Progenitor cell of endocrine pancreas (in vitro differentiated cells): ENCODE data around the gene DNAJB1. TPM values are rescaled to one million over a fixed set of nuclear protein-coding genes. Genes with fewer than 3 reads are reported as not detected.

Experiments used
- DNase-seq: peaks from one replicate; pipeline ENCODE4 v3.0.0; 2021; ENCODE audit warnings: low spot score; ENCODE audit not compliant: unreplicated experiment
- H3K27ac Mint-ChIP-seq: 2 replicates; pipeline ENCODE4 v1.8.0; 2021; ENCODE audit warnings: mild to moderate bottlenecking, moderate library complexity, mixed read lengths
- H3K27me3 Mint-ChIP-seq: 2 replicates; pipeline ENCODE4 v1.8.0; 2021; ENCODE audit warnings: mixed read lengths
- H3K36me3 Mint-ChIP-seq: 2 replicates; pipeline ENCODE4 v1.8.0; 2022; ENCODE audit warnings: mixed read lengths; ENCODE audit not compliant: insufficient read depth
- H3K4me1 Mint-ChIP-seq: 2 replicates; pipeline ENCODE4 v1.8.0; 2021; ENCODE audit warnings: low read depth, mixed read lengths
- H3K4me3 Mint-ChIP-seq: 2 replicates; pipeline ENCODE4 v1.8.0; 2021; ENCODE audit warnings: low read depth, mild to moderate bottlenecking, moderate library complexity, mixed read lengths
- H3K9me3 Mint-ChIP-seq: 2 replicates; pipeline ENCODE4 v1.8.0; 2021; ENCODE audit warnings: low read depth, mixed read lengths
- total RNA-seq: library from RNA; stranded (reverse); gene quantifications from 2 replicates; pipeline ENCODE4 v1.2.1, GENCODE V29; 2021
- TF ChIP-seq, protein P1 (sequence below): fragments of 200-600 bp; sonication (generic); IDR thresholded peaks from one replicate; pipeline ENCODE4 v1.5.0; 2021; ENCODE audit warnings: antibody characterized with exemption, mild to moderate bottlenecking; ENCODE audit not compliant: unreplicated experiment

The DNAJB1 gene
- total RNA-seq, 1 donor from 2014 or later: 97.0 TPM

DNA sequence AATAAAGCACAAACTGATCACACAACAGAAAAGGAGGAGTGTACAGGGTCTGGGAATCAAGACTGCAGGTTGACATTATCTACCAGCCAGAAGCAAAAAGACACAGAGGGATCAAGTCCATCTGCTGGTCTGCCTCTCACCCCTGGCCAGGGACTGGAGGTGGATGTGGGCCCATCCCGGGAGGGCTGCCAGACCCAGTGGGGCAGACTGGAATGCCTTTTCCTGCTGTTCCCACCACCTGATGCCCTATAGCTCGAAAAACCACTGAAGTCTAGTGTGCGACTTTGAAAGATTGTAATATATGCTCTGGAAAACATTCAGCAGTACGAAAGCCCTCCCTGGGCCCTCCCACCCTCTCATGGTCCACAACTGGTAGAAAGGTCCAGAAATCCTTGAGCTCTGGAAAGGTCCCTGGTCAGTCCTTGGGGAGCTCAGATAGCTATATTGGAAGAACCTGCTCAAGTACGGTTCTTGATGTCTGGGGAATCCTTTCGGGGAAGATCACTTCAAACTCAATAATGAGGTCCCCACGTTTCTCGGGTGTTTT is 2.6 kb downstream of the DNAJB1 start:
- DNase-seq: no peak
- Mint-ChIP-seq H3K4me3 (peak overlapping the region; percentile 91), H3K9me3 (no peaks in the 10 kb centered on the region), H3K27me3 (no peaks in the 10 kb centered on the region), H3K36me3 (peaks cover 20% of the 10 kb centered on the region), H3K27ac (peak overlapping the region; percentile 38), H3K4me1 (peaks cover 32% of the 10 kb centered on the region)
- TF ChIP-seq, protein P1, sequence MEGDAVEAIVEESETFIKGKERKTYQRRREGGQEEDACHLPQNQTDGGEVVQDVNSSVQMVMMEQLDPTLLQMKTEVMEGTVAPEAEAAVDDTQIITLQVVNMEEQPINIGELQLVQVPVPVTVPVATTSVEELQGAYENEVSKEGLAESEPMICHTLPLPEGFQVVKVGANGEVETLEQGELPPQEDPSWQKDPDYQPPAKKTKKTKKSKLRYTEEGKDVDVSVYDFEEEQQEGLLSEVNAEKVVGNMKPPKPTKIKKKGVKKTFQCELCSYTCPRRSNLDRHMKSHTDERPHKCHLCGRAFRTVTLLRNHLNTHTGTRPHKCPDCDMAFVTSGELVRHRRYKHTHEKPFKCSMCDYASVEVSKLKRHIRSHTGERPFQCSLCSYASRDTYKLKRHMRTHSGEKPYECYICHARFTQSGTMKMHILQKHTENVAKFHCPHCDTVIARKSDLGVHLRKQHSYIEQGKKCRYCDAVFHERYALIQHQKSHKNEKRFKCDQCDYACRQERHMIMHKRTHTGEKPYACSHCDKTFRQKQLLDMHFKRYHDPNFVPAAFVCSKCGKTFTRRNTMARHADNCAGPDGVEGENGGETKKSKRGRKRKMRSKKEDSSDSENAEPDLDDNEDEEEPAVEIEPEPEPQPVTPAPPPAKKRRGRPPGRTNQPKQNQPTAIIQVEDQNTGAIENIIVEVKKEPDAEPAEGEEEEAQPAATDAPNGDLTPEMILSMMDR: no peak

DNA sequence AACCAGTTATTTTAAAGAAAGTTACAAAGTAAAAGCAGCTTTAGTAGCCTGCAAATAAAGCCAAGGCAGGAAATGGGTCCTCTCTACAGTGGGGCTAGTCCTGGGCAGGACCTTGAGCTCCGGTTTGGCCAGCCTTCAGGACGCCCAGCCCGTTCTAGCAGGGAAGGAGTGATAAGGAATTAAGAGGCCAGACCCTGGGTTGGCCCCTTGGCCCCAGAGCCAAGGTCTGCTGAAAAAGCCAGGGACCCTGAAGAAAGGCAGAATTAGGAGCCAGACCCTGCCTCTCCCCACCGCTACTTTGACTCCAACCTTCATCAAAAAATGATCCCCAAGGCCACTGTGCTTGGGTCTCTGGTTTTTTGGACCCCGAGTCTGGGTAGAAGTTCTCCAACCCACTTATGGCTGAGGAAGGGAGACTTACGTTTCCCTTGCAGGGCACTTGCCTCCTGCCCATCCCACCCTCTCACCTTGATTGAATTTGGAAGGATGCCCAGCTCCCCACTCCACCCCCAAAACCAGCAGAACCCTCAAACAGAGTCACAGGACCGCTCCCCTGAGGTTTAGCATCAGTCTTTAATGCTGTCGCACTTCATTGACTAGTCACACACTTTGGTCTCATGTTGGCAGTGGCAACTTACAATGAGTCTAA is 3.9 kb downstream of the DNAJB1 start:
- H3K4me3 Mint-ChIP-seq: peak overlapping the region; percentile 66
- H3K27me3 Mint-ChIP-seq: no peaks in the 10 kb centered on the region
- TF ChIP-seq, protein P1: no peak
- H3K4me1 Mint-ChIP-seq: peaks cover 37% of the 10 kb centered on the region
- H3K9me3 Mint-ChIP-seq: no peaks in the 10 kb centered on the region
- H3K27ac Mint-ChIP-seq: peak overlapping the region; percentile 41
- peaks cover 20% of the 10 kb centered on the region for H3K36me3 Mint-ChIP-seq
- DNase-seq: no peak

- Mint-ChIP-seq H3K4me3 (no peak overlapping the region), H3K27me3 (no peaks in the 10 kb centered on the region), H3K9me3 (no peaks in the 10 kb centered on the region), H3K27ac (no peak overlapping the region), H3K36me3 (peaks cover 20% of the 10 kb centered on the region), H3K4me1 (peaks cover 42% of the 10 kb centered on the region)
- no peak for DNase-seq
- TF ChIP-seq, protein P1: no peak
Measured at GRCh38 chr19:14512406-14512961, 5.7 kb downstream of the DNAJB1 start.

DNA sequence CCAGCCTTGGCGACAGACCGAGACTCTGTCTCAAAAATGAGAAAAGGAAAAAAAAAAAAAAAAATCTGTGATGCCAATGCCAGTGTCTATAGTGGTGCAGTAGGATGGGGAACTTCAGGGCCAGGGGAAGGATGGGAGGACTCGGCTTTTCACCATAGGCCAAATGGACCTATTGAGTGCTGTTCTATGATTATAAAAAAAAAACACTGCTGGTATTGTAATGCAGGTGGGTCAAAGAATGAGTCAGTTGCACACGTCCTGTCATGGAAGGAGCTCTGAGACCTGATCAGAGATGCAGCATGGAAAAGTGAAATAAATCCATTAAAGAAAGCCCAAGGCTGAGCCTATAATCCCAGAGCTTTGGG is 7.0 kb downstream of the DNAJB1 start:
- H3K27me3 Mint-ChIP-seq: no peaks in the 10 kb centered on the region
- no peaks in the 10 kb centered on the region for H3K9me3 Mint-ChIP-seq
- TF ChIP-seq, protein P1: no peak
- no peak overlapping the region for H3K4me3 Mint-ChIP-seq
- H3K36me3 Mint-ChIP-seq: peaks cover 16% of the 10 kb centered on the region
- no peak for DNase-seq
- H3K27ac Mint-ChIP-seq: peak overlapping the region; percentile 93
- peaks cover 41% of the 10 kb centered on the region for H3K4me1 Mint-ChIP-seq

DNA sequence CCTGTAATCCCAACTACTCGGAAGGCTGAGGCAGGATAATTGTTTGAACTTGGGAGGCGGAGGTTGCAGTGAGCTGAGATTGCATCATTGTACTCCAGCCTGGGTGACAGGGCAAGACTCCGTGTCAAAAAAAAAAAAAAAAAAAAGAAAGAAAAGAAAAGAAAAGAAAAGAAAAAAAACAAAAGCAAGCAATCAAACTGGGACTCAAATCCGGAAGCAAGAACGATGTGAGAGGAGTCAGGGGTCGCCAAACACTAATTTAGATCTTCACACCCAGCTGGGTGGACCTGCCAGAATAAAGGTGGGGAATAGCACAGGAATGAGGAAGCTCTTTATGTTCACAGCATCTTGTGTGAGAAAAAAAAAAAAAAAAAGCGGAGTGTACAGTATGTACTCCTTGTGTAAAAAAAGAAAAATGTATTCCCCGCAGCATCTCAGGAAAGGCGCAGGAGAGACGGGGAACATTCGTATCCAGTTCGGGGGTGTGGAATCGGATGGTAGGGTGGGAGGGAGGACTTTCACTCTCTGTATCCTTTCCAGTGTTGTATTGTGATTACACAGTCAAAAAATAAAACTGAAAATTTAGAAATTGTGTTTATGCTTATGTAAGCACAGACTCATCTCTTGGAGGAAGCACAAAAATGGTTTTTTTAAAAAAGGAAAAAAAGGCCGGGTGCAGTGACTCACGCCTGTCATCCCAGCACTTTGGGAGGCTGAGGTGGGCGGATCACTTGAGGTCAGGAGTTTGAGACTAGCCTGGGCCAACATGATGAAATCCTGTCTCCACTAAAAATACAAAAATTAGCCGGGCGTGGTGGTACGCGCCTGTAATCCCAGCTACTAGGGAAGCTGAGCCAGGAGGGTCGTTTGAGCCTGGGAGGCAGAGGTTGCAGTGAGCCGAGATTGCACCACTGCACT is 7.6 kb downstream of the DNAJB1 start:
- H3K36me3 Mint-ChIP-seq: peaks cover 12% of the 10 kb centered on the region
- H3K27ac Mint-ChIP-seq: peak overlapping the region; percentile 93
- no peaks in the 10 kb centered on the region for H3K9me3 Mint-ChIP-seq
- H3K4me3 Mint-ChIP-seq: no peak overlapping the region
- no peaks in the 10 kb centered on the region for H3K27me3 Mint-ChIP-seq
- no peak for DNase-seq
- TF ChIP-seq, protein P1: no peak
- H3K4me1 Mint-ChIP-seq: peaks cover 41% of the 10 kb centered on the region
